T-helper 22 cell (primary cell): ENCODE measurements around the gene CST3.

Source experiments
- DNase-seq: peaks from one replicate; pipeline ENCODE4 v3.0.0-alpha.2; 2020; ENCODE audit warnings: low read depth

CST3 gene

DNA sequence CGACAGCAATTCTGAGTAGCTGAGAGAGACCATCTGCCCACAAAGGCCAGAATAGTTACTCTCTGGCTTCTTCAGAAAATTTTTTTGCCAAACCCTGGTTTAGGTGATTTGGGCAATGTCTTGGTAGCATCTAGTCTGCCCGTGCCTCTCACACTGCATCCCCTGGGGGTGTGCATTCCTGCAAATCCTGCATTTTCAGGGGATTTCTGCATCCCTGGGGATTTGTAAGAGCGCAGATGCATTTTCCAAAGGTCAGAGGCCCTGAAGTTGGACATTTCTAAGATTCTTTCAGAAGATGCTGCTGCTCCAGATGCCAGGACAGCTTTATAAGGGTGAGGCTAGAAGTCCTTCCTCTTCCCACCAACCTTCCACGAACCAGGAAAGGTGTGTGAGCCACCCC is 36.0 kb downstream of the CST3 start:
- DNase-seq = no peak

DNA sequence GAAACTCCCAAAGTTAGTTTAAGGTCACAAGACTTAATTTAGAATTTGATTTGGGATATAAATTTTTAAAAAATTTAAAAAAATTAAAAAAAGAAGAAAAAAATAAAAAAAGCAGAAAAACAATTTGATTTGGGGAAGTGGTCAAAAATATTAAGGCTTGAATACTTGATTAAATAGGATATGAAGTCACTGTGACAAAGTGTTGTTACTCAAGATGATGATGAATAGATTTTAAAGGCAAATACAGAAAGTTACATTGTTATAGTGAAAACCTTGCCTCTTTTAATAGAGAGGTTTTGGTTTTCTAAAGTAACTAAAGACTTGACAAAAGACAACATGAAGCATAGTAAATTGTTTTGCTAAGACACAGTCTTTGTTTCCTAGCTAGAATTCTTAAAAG is 39.3 kb downstream of the CST3 start:
- no peak for DNase-seq

DNA sequence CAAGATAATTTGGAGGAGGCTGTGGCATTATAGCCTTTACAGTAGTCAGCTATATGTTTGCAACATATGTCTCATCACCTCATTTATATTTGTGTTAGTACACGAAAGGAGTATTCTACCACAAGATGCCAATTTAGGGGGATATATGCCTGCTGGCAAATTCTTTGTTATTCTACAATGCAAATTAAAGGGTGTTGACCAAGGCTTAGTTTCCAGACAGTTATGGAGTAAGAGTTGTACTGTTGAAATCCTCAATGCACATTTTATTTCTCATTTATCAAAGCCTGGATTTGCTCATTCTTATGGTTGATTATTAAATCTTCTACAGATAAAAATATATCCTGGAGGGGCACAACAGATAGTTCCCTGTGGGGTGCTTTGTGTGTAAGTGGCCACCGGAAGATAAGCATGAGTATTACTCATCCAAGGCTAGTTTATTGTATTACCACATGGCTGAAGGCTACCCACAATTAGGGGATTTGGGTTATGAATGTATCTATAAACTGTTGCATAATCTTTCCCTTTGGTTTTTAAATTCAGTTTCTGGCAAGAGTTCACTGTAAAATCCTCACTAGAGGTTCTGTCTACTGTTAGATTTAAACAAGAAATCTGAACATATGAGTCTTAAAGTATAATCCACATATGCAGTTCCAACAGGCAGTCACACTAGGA is 41.0 kb downstream of the CST3 start:
- DNase-seq = no peak

DNA sequence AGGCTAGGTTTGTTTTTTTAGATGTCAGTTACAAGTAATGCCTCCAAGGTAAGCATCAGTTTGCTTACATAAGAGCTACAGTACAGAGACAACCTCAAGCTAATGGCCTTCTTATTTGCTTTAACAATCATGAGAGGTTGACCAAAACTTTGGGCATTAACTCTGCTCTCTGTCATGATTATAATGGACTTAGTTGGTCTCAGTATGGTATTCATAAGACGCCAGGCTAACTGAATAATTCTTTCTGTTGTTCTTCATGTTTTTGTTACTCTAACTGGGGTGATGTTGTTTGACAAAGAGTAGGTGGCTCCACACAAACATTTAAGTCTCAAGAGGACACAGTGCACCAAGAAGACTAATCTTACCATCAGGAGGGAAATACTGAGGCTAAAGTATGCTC is 41.8 kb downstream of the CST3 start:
- no peak for DNase-seq

DNA sequence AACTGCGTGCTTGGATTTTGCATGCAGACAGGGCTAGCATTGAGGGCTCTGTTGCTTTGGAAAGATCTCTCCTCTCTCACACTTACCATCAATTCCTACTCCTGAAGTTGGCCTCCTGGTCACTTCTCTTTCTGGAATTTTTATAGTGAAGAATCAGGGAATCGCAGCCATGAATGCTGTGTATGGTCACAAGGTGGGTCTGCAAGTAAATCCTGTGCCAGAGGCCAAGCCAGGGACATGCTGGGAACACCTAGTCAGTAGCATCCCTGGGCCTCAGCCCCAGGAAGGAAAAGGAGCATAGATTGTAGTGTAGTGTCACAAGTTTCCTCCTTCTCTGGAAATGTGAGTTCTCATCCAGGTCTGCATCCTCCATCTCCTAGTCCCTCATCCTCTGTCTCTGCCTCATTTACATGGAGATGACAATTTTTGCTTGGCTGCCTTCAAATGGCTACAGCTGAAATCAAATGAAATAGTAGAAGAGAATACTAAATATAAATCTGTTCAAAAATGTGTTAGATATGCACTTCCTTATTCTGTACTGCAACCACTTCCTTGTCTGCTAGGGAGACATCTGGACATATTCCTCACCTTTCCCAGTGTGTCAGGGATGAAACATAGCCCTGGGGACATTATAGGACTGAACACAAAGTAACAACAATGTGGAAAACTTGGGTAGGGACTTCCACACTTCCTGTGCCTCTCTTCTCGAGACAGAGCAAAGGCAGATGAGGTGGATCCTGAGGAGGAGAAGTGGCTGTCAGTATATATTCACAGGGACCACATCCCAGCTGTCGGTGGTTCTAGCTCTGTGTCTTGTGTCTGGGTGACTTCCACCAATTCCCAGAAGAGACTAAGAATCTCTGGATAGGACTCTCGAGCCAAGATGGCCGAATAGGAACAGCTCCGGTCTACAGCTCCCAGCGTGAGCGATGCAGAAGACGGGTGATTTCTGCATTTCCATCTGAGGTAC is 49.0 kb downstream of the CST3 start:
- no peak for DNase-seq

DNA sequence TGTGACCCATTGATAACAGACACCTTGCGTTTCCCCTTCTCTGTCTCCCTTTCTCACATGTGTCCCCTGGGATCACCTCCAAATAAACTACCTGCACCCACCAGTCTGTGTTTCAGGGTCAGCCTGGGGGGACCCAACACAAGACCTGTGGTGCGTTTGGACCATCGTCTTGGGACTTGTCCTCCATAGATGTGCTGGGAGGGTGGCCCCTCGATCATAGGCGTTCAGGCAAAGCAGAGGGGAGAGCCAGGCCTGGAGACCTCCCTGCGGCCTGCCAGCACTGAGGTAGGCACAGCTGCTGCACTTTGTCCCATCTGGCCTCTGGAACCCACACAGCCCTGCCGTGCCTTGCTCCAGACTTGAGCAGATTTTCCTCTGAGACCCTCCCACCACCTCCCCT is 50.1 kb downstream of the CST3 start:
- no peak for DNase-seq

DNA sequence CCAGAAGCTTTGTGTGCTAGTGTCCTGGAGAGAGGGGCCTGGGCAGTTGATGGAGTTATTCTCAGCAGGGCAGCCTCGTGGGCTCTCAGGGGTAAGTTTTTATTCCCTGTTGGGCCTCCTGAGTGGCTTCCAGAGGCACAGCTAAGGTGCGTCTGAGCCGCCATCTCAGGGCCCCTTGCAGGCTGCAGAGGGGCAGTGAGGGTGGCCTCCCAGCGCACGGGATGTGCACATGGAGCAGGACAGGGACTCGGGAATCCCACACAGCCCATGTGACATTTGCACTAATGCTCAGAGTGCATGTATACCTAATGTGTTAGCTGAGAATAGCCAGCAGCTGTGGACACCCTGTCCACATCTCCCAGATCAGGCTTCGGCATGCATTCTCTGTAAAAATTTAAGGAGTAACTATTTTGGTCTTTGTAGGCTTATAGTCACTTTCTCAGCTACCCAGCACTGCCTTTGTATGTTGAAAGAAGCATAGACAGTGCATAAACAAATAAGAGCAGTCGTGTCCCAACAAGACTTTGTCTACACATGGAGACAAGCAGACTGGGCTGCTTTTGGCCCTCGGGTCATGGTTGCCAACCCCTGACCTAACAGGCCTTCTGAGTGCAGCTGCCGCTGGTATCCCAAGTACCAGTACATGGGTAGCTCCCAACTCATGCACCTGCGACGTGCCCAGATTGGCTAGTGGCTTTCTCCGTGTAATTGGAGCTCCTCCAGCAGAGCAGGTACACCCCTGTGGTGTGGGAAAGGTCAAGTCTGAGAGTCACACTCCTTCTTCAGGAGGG is 50.8 kb downstream of the CST3 start:
- no peak for DNase-seq

DNA sequence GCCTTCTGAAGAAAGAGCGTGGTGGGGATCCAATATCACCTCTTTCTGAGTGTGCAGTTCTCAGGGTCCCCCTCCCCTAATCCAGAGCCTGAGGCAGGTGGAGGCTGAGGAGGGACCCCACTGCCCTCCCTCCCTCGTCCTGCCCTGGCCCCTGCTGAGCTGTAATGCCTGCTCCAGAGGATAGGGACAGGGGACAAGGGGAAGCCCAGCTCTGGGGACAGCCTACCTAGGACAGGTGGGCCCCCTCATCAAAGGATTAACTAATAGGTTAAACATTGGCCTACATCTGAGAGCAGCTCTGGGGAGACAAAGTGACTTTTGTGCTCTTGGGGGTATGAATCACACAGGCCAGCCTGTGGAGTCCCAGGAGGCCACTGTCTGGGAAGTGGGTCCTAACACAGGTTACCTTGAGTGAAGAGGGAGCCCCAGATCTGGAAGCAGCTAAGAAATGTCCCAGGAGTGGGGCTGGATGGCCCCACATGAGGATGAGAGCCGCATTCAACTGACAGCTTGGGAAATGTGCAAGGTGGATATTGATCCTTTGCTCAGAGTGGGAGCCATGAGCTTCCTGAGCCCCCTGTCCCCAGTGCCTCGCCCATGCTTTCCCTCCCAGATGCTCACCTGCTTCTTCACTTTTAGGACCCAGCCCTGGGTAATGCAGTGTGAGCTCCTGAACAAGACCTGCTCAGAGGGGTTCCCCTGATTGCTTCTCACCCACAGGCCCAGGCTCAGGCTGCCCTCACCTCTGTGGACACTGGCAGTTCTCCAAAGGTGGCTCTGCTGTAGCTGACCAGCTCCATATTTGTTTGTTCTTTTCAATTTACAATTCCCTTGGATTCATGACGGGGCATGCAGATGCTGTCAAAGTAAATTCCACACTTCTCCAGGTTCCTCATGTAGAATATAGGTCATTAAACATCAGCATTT is 51.7 kb downstream of the CST3 start:
- no peak for DNase-seq

DNA sequence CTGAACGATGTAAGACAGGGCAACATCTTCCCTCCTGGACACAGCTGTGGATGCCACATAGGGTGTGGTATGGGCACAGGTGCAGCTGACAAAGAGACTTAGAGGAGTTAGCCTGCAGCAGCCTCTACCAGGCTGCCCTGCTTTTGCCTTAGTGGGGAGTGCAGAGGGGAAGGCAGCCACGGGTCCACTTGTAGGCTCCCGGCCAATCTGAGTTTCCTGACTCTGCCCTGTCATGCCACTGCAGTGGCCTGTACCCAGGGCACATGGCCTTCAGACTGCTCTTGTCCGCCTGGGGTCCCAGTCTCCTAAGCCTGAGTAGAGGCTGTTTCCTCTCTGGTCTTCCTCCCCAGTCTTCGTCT is 52.3 kb downstream of the CST3 start:
- DNase-seq = no peak

DNA sequence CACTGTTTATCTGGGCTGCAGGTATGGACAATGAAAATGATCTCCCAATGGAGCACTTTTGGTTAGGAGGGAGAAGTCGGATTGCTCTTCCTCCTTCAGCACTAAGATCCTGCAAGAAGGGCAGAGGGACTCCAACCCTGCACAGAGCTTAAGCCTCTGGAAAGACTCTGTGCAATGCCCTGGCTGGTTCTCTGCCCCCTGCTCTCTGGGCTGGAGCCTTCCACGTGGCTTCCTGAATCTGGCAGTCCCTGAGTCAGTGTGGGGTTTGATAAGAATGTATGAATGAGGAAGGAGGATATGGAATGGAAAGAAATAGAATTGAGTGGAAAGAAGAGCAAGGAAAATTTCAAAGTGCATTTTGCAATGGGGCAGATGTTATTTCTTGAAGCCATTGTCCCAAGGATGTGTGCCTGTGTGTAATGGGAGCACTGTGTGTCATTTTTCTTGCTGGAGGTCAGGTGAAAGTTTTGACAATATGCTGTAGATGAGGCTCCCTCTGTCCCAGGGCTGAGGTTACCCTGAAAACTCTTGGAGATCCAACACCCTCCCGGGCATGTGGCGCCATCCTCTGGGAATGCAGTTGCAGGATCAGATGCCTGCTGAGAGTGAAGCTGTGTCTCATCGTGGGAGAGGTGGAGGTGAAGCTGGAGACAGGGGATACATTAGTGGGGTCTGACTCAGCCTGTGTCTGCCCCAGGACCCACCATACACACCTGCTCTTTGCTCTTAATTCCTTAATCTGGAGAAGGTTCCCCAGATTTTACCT is 53.1 kb downstream of the CST3 start:
- no peak for DNase-seq
